Iris pigment epithelial cell (primary cell): ENCODE results near the gene C1orf226.

Experiments used
- DNase-seq: peaks from one replicate; pipeline ENCODE4 v3.0.0-alpha.2; 2011; ENCODE audit warnings: low read depth

The C1orf226 gene

DNA sequence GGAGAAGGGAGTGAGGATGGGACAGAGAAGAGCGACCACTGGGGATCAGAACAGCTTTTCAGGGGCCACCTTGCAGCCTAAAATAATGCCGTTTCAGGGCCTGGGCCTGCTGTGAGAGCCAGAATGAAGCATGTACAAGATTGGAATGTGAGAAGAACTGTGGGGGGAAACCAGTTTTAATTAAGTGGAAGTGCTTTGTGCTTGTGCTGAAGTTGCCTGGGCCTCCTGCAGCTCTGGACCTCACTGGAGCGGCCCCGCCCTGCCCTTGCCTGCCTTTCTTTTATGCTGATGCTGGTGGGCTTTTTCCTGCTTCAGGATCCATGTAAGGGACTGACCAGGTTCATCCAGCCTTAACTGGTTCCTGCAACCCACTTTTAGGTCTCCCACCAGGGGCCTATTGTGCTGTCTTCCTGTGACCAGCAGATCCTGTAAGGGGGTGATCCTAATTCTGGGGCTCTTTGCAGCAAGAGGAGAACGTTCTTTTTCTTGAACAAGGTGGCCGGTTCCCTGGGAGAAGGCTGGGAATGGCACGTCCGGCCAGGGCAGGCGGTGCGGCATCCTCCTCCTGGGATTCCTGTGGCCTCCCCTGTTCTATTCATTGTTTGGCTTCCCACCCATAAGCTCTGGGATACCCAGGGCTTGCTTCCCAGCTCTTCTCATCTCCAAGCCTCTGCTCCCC is 3.2 kb downstream of the C1orf226 start:
- DNase-seq: no peak

DNA sequence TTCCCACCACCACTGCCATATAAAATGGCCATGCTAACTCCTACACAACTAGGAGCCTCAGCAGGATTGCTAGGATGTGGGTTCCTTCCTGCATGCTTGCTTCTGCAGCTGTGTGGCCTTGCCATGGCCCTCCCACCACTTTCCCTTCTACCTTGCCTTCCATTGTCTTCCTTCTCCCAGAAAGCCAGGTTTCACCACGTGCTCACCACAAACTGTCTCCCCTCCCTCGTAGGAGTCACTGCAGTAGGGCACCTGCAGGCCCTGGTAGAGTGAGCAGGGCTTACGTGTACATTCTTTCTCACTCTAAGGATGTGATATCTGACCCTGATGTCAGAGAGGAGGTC is 3.7 kb downstream of the C1orf226 start:
- DNase-seq: no peak

DNA sequence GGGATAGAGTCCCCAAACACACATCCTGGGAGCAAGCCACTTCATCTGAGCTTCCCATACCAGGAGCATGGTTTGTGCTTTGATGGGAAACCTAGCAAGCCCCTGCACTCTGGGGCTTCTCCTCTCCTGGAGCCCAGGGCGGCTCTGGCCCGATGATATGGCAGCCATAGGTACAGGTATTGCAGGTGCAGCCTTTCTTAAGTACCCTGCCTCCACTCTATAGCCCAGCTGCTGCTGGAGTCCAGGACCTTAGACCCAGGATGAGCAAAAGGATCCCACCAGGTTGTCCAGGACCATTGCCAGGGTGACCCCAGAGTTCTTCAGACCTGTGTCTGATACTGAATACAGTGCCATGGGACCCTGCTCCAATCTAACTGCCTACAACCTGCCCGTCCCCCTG is 4.2 kb downstream of the C1orf226 start:
- DNase-seq: no peak

DNA sequence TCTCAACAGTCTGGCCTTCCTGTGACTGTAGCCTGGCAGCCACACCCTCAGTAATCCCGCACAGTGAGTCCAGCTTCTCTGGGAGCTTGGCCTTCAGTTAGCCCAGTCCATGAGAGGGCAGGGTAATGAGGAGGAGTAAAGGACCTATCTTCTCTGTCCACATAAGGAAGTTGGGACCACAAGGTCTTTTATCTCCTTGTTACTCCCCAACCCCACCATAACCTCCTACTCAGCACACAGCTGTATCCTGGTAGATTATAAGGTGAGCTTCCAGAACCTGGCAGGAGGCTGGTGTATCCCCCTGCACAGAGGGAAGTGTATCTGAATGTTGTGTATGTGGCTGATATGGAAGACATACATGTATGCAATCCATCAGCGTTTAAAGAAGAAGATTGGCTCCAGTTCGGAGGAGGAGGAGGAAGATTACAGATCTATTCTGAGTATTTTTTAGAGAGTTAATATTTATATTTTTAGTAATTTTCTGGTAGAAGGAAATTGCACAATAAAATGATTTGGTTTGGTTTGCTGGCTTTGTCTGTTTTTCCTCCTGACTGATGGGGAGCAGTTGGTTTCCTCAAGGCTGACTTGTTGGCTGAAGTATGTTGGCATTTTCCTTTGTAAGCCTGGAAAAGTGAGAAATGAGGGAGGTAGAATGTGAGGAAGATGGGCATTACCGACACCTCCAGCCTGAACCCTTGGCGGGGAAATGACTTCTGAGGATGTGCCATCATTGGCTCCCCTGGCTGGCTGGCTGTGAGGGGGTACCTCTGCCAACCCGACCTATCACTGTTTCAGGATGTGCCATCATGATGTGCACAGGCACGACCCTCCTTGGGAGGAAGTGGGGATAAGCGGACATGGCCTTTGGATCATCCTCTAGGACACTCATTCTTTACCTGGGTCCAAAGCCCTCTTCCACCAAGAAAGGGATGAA is 5.0 kb downstream of the C1orf226 start:
- no peak for DNase-seq

DNA sequence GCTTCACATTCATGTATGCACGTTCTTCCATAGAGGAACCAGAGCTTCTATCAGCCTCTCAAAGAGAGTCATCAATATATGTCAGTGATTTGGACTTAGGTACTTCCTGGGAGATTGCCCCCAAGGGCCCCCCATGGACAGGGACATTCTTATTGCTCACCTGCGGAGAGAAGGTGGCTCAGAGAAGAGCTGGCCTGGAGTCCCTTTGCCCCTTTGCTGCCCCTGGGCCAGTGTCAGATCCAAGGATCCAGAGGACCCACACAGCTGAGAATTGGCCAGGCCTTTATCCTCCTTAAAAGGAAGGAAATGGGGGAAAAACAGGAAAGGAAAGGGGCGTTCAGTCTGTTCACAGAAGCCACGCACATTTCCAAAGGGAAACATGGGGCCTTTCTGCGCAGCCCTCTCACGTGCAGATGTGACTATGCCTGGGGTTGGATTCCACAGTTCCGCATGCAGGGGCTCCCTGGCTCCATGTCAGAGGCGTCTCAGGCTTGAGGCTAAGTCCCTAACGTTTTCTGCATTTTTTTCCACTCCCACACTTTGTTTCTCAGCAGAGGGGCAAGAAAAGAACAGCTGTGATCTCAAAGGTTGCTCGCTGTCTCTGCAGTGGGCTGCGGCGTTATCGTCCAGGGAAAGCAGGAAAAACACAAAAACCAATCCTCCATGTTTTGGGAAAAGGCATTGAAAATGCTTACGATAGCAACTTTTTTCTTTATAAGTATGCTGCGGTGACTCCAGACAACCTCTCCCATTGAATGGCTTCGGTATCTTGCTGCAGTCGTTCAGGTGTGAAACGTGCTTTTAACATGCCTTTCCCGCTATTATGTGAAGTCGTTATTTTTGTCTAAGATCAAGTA is 5.9 kb downstream of the C1orf226 start:
- no peak for DNase-seq

DNA sequence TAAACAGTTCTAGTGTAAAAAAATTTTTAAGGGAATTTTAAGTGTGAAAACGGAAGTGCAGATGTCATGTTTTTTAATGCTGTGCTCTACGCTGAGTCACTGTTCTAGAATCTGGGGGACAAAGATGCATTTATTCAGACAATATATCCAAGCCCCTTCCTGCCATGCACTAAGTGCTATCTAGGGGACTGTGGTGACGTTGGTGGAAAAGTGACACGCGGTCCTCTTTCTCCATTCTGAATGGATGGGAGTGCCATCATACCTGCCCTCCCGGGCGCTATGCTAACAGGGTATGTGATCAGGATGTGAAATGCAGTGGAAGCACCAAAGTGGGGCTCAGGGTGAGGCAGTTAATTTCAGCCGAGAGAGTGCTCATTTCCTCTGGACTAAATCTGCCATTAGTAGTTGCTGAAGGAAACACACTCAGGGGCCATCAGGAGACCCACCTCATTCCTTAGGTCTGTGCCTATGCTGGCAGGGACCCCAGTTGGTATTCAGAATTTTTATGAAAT is 6.6 kb downstream of the C1orf226 start:
- DNase-seq: no peak

DNA sequence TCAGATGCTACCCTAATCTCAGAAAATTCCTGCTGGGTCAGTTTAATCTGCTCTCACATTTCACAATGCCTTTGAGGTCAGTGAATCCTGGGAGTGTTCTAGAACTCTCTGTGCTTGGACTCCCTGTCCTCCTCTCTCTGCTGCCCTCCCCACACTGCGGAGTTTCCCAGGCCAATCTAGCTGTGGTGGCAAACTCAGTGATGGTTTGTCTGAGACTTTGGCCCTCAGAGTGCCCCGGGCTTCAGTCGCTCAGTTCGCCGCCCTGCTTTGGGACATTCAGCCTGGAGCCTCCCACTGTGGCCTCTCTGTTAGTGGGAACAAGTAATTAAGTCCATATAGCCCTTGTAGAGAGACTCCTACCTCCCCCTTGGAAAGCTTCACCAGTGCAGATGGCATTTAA is 7.1 kb downstream of the C1orf226 start:
- peak; percentile 61 for DNase-seq

DNA sequence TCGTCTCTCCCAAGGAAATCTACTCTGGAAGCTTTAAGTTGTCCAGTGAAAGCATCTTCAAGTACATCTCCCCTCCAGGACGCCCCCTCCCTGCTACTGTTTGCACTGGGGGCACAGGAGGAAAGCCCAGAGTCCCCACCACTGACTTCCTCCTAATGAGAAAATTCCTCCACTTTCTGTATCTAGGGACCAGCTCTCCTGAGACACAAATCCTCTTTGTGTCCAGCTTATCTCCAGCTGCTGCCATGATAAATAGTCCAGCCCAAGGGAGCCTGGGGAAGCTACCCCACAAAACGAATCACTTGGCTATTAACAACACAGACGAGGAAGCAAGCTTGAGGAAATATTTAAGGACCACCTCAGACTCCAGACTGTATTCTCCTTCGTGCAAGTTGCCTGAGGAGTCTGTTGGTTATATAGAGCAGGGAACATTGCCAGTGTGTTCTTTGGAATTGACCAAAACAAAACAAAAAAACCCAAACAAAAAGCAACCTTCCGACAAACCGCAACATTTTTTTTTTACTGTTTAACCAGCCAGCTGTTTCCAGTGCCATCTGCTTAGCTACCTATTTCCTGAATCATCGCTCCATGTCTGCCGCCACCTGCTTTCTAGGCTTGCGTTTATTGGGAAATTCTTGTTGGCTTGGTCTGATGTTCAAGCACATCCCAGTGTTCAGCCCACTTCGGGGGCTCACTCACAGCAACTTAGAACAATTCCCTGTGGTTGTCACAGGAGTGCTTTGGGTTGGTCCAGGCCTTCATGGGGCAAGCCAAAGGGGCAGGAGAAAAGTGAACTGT is 7.7 kb downstream of the C1orf226 start:
- peak; percentile 56 for DNase-seq

DNA sequence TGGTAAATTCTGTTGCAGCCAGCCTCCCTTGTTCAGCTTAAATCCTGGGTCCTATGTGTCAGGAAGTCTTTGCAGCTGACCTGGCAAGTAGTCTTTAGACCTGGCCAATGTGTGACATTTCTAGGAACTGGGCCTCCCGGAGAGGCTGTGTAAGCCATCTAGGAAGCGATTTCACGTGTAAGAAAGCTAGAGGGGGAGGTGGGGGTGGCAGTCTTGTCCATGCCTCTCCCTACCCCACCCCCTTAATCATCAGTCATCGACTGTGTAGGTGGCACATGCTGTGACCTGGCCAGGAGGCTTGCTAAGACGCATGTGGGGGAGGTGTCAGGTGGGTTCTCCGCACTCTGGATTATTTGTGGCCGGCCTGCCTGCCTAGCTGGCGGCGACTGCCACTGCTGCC is 8.4 kb downstream of the C1orf226 start:
- DNase-seq: no peak

DNA sequence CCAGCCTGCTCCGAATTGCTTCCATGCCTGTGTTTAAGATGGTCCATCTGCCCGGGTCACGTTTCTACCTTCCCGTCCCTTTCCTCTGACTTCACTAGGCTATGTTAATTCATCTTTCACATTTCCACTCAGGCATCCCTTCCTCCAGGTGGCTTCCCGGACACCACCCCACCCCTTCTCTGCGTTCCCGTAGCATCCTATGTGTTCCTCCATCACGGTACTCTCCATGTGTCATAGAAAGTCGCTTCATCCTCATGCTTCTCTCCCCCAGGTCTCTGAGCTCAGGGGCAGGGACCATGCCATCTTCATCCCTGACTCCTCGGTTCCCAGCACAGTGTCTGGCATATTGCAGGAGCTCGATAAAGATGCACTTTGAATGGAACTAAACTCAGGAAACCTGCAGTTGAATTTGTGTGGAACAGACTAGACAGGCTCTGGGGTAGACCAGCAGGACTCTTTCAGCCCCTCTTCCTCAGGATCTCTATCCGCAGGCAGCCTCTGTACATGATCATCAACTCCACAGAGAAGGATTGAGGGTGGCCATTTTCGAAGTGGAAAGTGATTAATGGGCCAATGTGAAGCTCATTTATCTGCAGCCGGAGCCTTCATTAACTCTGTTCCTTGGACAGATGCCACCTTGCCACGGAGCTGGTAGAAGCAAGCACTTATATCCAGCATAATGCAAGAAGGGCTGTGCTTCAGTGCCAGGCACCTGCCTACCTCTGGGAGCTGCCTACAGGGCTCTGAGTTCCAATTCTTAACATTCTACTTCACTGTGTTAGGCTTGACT is 9.1 kb downstream of the C1orf226 start:
- DNase-seq: no peak

DNA sequence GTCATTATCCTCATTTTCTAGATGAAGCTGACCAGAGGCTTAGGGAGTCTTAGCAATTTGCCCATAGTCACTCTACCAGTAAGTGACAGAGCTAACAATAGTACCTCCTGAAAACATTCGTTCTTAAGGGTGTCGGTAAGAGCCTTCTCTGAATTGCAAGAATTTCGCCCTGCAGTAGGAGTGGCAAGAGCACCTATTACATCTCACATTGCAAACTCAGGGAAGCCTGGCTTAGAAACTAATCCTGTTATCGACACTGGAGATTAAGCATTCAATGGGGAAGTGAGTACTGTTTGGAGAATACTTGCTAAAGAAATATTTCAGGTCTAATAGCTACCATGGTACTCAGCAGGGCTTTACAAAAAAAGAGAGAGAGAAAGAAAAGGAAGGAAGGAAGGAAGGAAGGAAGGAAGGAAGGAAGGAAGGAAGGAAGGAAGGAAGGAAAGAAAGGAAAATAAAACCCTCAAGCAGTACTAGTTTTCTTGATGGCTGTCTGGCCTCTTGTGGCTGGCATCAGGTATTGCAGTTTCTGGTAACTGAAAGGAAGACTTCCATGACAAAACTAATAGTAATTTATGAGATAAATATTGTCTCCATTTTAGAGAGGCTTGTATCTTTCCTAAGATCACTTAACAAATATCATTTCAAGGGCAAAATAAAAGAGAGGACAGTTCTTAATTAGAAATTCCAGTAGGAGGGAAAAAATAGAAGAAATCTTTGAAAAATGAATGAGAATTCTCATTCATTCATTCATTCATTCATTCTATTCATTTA is 10.4 kb downstream of the C1orf226 start:
- DNase-seq: peak; percentile 62

DNA sequence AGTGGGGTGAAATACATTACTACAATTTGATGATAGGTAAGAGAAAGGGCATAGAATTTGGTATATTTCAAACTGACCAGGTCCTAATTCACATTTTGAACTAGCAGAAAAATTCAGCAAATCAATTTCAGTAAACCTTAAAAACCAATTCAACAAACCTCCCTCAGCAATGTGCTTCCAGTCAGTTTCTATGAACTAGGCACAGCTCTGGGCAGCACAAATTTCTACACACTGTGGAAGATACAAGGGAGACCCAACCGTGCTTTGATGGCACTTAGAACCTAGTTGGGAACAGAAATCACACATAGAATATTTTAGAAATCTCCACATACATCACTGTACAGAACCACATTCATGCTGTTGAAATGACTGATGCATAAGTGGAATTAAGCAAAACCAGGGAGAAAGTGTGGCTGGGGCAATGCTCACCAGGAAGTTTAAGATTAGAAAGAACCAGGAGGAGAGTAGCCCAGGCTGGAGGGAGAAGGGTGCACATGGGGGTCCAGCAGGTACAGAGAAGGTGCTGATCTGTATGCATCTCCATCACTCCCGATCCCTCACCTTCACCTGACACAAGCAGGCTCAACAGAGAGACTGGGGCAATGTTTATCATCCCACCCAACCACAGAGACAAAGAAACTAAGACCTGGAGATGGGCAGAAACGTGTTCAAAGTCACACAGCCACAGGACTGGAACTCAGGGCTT is 14.8 kb downstream of the C1orf226 start:
- DNase-seq: no peak

DNA sequence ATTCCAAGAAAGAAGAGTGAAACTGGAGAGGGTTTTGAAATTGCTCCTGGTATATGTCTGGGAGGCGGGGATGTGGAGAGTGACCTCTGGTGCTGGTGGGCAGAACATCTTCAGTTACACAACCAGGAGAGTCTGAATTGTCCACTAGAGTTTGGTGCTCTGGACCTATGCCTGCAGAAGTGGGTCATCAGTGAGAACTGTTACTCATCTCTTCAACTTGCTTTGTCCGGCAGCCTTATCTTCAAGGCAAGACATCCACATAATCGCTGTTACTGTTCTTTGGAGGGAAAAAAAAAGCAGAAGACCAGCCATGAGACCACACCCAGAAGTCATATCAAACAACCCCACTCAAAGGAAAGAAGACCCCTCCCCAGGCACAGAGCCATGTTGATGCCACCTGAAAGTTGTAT is 15.5 kb downstream of the C1orf226 start:
- DNase-seq: peak; percentile 63

DNA sequence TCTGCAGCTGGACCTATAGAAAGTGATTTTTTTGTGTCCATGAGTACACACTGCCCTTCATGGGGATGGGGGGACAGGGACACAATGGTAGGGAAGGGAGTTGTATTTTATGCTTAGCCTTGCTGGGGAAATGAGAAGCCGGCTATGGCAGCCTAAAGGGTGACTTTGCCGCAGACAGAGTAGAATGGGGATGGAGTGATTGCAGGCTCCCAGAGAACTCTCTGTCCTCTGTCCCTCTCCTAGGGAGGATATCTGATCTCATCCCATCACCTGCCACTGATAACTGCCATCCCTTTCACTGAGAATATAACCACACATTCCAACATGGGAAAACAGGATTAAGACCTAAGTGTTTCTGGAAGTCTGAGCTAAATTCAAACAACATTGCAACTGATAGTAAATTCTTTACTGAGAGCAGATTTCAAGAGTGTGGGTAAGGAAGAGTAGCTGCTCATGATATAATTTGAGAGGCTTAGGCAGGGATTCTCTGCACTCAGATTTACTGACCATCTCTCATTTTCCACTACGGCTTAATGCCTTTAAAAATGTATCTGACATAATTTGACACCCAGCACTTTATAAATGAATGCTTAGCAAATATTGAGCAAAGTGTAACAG is 16.5 kb downstream of the C1orf226 start:
- no peak for DNase-seq

DNA sequence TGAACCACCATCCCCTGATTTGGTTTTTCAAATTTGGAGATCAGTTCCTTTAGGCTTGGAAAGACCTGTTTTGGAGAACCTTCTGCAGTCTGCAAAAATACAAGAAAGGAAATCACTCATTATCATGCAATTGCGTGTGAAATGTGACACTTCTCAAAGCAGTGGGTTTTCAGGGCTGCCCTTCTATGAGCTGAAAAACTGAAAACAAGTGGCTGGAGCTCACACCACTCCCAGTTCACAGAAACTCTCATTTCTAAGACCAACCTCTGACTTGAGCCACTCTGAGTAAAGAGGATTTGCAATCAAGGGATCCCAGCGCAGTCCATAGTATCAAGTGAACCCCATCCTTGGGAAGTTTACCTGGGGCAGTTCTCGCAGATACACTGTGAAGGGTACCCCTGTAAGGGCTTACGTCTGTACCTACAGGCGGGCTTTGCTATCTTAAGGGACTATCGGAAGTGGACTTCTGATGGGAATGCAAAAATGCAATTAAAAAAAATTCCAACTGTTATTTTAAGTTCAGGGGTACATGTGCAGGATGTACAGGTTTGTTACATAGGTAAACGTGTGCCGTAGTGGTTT is 17.6 kb downstream of the C1orf226 start:
- no peak for DNase-seq

DNA sequence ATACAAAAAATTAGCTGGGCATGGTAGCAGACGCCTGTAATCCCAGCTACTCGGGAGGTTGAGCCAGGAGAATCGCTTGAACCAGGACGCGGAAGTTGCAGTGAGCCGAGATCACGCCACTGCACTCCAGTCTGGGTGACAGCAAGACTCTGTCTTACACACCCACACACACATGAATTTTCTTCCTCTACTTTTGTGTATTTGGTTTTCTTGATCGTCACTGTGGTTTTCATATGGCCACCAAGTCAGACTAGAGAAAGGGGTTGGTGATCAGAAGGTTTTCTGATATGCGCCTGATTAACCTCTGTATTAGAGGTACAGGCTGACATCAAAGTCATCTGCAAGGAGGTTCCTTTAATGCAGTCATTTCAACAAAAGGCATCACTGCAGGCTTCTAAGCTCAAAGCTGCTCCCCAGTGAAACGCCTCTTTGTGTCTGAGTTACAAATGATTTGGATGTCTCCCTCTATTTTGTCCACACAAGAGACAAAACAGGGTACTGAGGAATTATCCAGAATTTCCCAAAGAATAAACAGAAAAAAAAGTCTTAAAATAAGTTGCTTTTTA is 19.3 kb downstream of the C1orf226 start:
- no peak for DNase-seq

DNA sequence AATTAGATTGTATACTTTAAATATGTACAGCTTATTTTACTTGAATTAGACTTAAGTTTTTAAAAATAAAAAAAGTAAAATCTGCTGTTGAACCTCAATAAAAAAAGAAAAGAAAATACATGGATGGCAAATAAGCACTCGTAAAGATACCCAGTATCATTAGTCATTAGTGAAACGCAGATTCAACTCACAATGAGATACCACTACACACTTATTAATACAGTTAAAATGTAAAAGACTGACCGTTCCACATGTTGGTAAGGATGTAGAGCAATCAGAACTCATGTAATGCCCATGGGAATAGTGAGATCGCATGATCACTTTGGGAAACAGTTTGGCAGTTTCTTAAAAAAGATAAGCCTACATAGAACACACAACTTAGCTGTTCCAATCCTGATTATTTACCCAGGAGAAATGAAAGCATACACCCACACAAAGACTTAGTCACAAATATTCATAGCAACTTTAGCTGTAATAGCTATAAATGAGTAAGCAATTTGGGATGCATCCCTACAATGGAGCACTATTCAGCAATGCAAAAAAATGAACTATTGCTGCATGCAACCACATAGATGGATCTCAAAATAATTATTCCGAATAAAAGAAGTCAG is 23.1 kb downstream of the C1orf226 start:
- peak; percentile 87 for DNase-seq

DNA sequence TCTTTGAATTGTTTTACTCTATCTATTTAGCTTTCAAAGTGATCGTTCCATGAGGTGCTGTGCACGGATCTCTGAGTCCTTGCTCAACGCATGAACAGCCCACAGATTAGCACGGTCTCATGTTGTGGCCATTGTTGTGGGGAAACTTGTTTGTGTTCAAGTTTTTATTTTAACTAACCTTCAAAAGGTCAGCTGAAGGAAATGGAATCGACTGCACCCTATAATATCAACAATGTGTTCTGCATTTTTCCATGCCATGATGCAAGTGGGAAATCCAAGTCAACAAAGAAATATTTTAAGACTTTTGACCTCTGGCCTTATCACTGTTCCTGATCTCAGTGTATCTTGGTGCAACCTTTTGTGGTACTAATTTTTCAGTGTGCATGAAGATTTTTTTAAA is 24.3 kb downstream of the C1orf226 start:
- DNase-seq: peak; percentile 73
